Astrocyte of the cerebellum (primary cell): ENCODE results near the gene CCDC82.

Experiments
- DNase-seq: peaks from one replicate; pipeline ENCODE4 v3.0.0-alpha.2; 2011; ENCODE audit warnings: low read depth
- H3K4me3 ChIP-seq: 2 replicates; pipeline ENCODE4 v1.5.1; 2011; ENCODE audit warnings: mild to moderate bottlenecking, low read depth, low read length, moderate library complexity
- CTCF ChIP-seq: IDR thresholded peaks from 2 replicates; pipeline ENCODE4 v1.5.1; 2012; ENCODE audit warnings: low read length, low read depth, moderate library complexity, mild to moderate bottlenecking; ENCODE audit errors: missing control alignments
- in situ Hi-C: cut with HindIII; loops from 2 replicates; pipeline ENCODE4 v1.10.0; 2017; ENCODE audit warnings: low sequenced_read_pairs

The CCDC82 gene

GRCh38 chr11:96400697-96401096 is 11.0 kb upstream of the CCDC82 start:
- no peak for TF ChIP-seq CTCF
- DNase-seq = no peak
- H3K4me3 ChIP-seq = no peak overlapping the region
- in situ Hi-C loops = no loop called here

- TF ChIP-seq CTCF = no peak
- in situ Hi-C loops = loop anchor here (25.0 kb wide), 1 partner anchor 561 kb away; no protein-coding TSS in a partner anchor
- DNase-seq = no peak
These were observed 8.2 kb upstream of the CCDC82 start for GRCh38 chr11:96397863-96398262.

DNA sequence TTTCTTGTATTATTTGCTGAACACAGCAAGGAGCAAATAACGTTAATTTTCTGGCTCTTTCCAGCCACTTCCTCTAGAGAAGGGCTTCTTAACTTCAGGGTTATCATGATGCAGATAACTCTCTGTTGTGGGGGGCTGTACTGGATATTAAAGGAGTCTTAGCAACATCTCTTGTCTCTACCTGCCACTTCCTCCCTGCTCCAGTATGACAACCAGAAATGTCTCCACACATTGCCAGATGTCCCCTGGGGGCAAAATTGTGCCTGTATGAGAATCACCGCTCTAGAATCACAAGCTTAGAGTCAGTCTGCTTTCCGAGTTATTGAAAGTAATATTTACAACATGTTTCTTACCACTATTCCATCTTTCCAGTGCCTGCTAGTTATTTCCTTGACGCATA is 6.9 kb upstream of the CCDC82 start:
- no peak overlapping the region for H3K4me3 ChIP-seq
- no peak for TF ChIP-seq CTCF
- in situ Hi-C loops = loop anchor here (25.0 kb wide), 1 partner anchor 559 kb away; no protein-coding TSS in a partner anchor
- DNase-seq = no peak

More at GRCh38 chr11:96397863-96398262, 8.2 kb upstream of the CCDC82 start:
- H3K4me3 ChIP-seq = no peak overlapping the region

GRCh38 chr11:96394773-96395172 is 5.1 kb upstream of the CCDC82 start:
- DNase-seq = no peak
- TF ChIP-seq CTCF = no peak
- no peak overlapping the region for H3K4me3 ChIP-seq
- in situ Hi-C loops = loop anchor here (25.0 kb wide), 1 partner anchor 557 kb away; no protein-coding TSS in a partner anchor

DNA sequence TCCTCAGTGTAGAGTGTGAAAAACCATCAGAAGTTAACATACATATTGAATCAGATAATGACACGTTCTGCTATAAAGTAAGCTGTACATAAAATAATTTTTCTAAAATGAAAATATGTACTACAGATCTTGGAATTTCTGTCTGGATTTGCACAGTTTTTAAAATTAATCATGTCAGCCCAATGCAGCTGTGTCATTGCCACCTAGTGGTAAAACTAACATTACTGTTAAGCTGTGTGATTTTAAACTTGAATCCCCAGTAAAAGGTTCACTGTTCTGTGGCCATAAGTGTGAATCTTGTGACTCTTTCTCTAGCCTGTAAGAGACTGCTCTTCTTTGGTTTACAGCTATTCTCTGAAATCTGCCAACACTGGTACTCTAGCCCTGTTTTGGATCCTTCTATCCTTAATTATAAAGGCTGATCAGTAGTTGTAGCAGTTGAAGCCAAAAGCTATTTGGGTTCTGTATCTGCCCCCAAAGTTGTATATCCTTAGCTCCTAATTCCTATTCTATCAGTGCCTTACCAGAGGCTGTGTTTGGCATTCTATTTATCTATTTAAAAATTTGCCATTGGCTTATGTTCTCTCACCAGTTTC is 4.1 kb upstream of the CCDC82 start:
- peak; percentile 57 for TF ChIP-seq CTCF
- in situ Hi-C loops = loop anchor here (25.0 kb wide), 1 partner anchor 557 kb away; no protein-coding TSS in a partner anchor
- H3K4me3 ChIP-seq = no peak overlapping the region
- DNase-seq = peak; percentile 15

DNA sequence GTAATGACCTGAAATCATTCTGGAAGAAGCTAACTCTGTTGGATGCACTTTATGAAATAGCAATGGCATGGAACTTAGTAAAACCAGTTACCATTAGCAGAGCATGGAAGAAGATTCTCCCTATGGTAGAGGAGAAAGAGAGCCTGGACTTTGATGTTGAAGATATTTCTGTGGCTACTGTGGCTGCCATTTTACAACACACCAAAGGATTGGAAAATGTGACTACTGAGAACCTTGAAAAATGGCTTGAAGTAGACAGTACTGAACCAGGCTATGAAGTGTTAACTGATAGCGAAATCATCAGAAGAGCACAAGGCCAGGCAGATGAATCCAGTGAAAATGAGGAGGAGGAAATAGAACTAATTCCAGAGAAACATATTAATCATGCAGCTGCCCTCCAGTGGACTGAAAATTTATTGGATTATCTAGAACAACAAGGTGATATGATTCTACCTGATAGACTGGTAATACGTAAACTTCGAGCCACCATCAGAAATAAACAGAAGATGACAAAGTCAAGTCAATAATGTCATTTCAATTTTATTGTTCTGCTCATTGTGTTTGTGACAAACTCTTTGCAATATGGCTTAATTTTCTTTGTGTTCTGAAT is 2.1 kb upstream of the CCDC82 start:
- no peak for TF ChIP-seq CTCF
- in situ Hi-C loops = loop anchor here (25.0 kb wide), 1 partner anchor 555 kb away; no protein-coding TSS in a partner anchor

More for the DNA sequence above, 2.1 kb upstream of the CCDC82 start:
- DNase-seq = no peak
- no peak overlapping the region for H3K4me3 ChIP-seq
